ENCODE measurements around the gene PIP5K1C.

PIP5K1C gene

GRCh38 chr19:3663838-3664237 lies 36.4 kb downstream of the PIP5K1C start:
- FAIRE-seq (no peak), DNase-seq (ENCODE audit: insufficient read length, low spot score) (no peak)

GRCh38 chr19:3661284-3662238 lies 38.7 kb downstream of the PIP5K1C start:
- FAIRE-seq (no peak), DNase-seq (ENCODE audit: insufficient read length, low spot score) (no peak)

- DNase-seq (ENCODE audit: insufficient read length, low spot score) (no peak), FAIRE-seq (no peak)
Observed at GRCh38 chr19:3660493-3661219, 39.6 kb downstream of the PIP5K1C start.

GRCh38 chr19:3659746-3660112 lies 40.5 kb downstream of the PIP5K1C start:
- DNase-seq (ENCODE audit: insufficient read length, low spot score) (no peak), FAIRE-seq (no peak)

GRCh38 chr19:3658870-3659745 lies 41.2 kb downstream of the PIP5K1C start:
- no peak for DNase-seq (ENCODE audit: insufficient read length, low spot score)
- FAIRE-seq, result no peak

- FAIRE-seq, result no peak
- DNase-seq (ENCODE audit: insufficient read length, low spot score), result no peak
Observed at GRCh38 chr19:3658004-3658869, 42.0 kb downstream of the PIP5K1C start.

GRCh38 chr19:3657395-3657769 lies 42.9 kb downstream of the PIP5K1C start:
- DNase-seq (ENCODE audit: insufficient read length, low spot score) (no peak), FAIRE-seq (no peak)

- FAIRE-seq (no peak), DNase-seq (ENCODE audit: insufficient read length, low spot score) (no peak)
Observed at GRCh38 chr19:3656747-3657394, 43.4 kb downstream of the PIP5K1C start.

- FAIRE-seq (no peak), DNase-seq (ENCODE audit: insufficient read length, low spot score) (peak; percentile 36)
Observed at GRCh38 chr19:3656073-3656746, 44.1 kb downstream of the PIP5K1C start.

GRCh38 chr19:3655402-3656072 lies 44.7 kb downstream of the PIP5K1C start:
- DNase-seq (ENCODE audit: insufficient read length, low spot score) (peak; percentile 97), FAIRE-seq (peak; percentile 94)

- peak; percentile 52 for FAIRE-seq
- DNase-seq (ENCODE audit: insufficient read length, low spot score), result no peak
Observed at GRCh38 chr19:3653865-3654513, 46.3 kb downstream of the PIP5K1C start.

GRCh38 chr19:3653081-3653795 lies 47.0 kb downstream of the PIP5K1C start:
- FAIRE-seq, result no peak
- no peak for DNase-seq (ENCODE audit: insufficient read length, low spot score)

GRCh38 chr19:3652422-3652821 lies 47.8 kb downstream of the PIP5K1C start:
- no peak for FAIRE-seq

GRCh38 chr19:3651684-3652083 lies 48.6 kb downstream of the PIP5K1C start:
- FAIRE-seq (no peak), DNase-seq (ENCODE audit: insufficient read length, low spot score) (no peak)

More at GRCh38 chr19:3652422-3652821, 47.8 kb downstream of the PIP5K1C start:
- DNase-seq (ENCODE audit: insufficient read length, low spot score), result no peak

- DNase-seq (ENCODE audit: insufficient read length, low spot score) (no peak), FAIRE-seq (no peak)
Observed at GRCh38 chr19:3649888-3650287, 50.4 kb downstream of the PIP5K1C start.

GRCh38 chr19:3648037-3648905 lies 52.0 kb downstream of the PIP5K1C start:
- FAIRE-seq, result no peak
- DNase-seq (ENCODE audit: insufficient read length, low spot score), result no peak
